ENCODE measurements around the gene SELE. TPM values are rescaled to one million over a fixed set of nuclear protein-coding genes. Genes with fewer than 3 reads are reported as not detected.

Gene SELE
- total RNA-seq, 2 experiments from 2014 or later = not detected

- no peaks in the 10 kb centered on the region for H3K79me2 ChIP-seq (ENCODE audit: insufficient read depth, low read depth, low read length)
- no TSS peak for BruUV-seq (replicated peaks)
- peak overlapping the region; percentile 71 for H3K4me2 ChIP-seq (ENCODE audit: low read length)
- H3K4me3 ChIP-seq (ENCODE audit: low read depth, low read length, poor library complexity, severe bottlenecking) = peak overlapping the region; percentile 45
- peak overlapping the region; percentile 75 for H3K27ac ChIP-seq (ENCODE audit: low read depth, low read length, poor library complexity, severe bottlenecking)
- H3K4me1 ChIP-seq (ENCODE audit: insufficient read depth, low read length, poor library complexity, severe bottlenecking) = peaks cover 64% of the 10 kb centered on the region
- H2AFZ ChIP-seq (ENCODE audit: low read length) = peak overlapping the region; percentile 90
- no peaks in the 10 kb centered on the region for H4K20me1 ChIP-seq (ENCODE audit: insufficient read depth, low read length)
- TF ChIP-seq EZH2phosphoT487 (IDR thresholded peaks at IDR 0.05; ENCODE audit: borderline replicate concordance, low read depth, low read length) = no peak
- no peak for TF ChIP-seq CTCF (conservative IDR thresholded peaks at IDR 0.05; ENCODE audit: low read length)
- no peaks in the 10 kb centered on the region; the same call in 1 of the 2 replicates for H3K36me3 ChIP-seq (ENCODE audit: insufficient read depth, low read length)
- H3K9me3 ChIP-seq (ENCODE audit: low read length) = no peaks in the 10 kb centered on the region
- POLR2A ChIA-PET = interaction anchor here (0.5 to 2.8 kb wide), 14 partner anchors 8 to 170 kb away, joined by 3 to 31 read pairs (median 8); partner anchors contain the start of gene METTL18
- intact Hi-C loops (cut with micrococcal nuclease; ENCODE audit: unreplicated experiment) = loop anchor here (5.0 kb wide), 1 partner anchor 116 kb away; a partner anchor contains a TSS
- H3K9me2 ChIP-seq (ENCODE audit: insufficient read depth, low read length) = no peaks in the 10 kb centered on the region
- CTCF ChIA-PET (ENCODE audit: unreplicated experiment) = interaction anchor here (1.0 to 1.4 kb wide), 3 partner anchors 13 to 21 kb away, joined by 3 to 5 read pairs (median 3); no protein-coding TSS in a partner anchor
- DNase-seq (ENCODE audit: low spot score) = peak; percentile 19
Observed at GRCh38 chr1:169681140-169681539, 52.7 kb downstream of the SELE start.

- H3K9me2 ChIP-seq (ENCODE audit: insufficient read depth, low read length) = no peaks in the 10 kb centered on the region
- ChIA-PET POLR2A (interaction anchor here (0.6 to 2.8 kb wide), 12 partner anchors 9 to 116 kb away, joined by 3 to 31 read pairs (median 9); partner anchors contain the start of gene METTL18), CTCF (ENCODE audit: unreplicated experiment) (interaction anchor here (1.0 to 1.4 kb wide), 2 partner anchors 13 to 14 kb away, joined by 3 read pairs; no protein-coding TSS in a partner anchor)
- intact Hi-C loops (cut with micrococcal nuclease; ENCODE audit: unreplicated experiment) = loop anchor here (5.0 kb wide), 1 partner anchor 117 kb away; a partner anchor contains a TSS
- H3K36me3 ChIP-seq (ENCODE audit: insufficient read depth, low read length) = no peaks in the 10 kb centered on the region; the same call in 1 of the 2 replicates
- no peaks in the 10 kb centered on the region for H3K9me3 ChIP-seq (ENCODE audit: low read length)
- H3K4me3 ChIP-seq (ENCODE audit: low read depth, low read length, poor library complexity, severe bottlenecking) = peak overlapping the region; percentile 45
- H3K27ac ChIP-seq (ENCODE audit: low read depth, low read length, poor library complexity, severe bottlenecking) = peak overlapping the region; percentile 75
- no peaks in the 10 kb centered on the region for H3K79me2 ChIP-seq (ENCODE audit: insufficient read depth, low read depth, low read length)
- peak overlapping the region; percentile 71 for H3K4me2 ChIP-seq (ENCODE audit: low read length)
- DNase-seq (ENCODE audit: low spot score) = peak; percentile 67
- BruUV-seq (replicated peaks) = no TSS peak
- H2AFZ ChIP-seq (ENCODE audit: low read length) = peak overlapping the region; percentile 90
- TF ChIP-seq CTCF (conservative IDR thresholded peaks at IDR 0.05; ENCODE audit: low read length) = no peak
- no peak for TF ChIP-seq EZH2phosphoT487 (IDR thresholded peaks at IDR 0.05; ENCODE audit: borderline replicate concordance, low read depth, low read length)
- peaks cover 68% of the 10 kb centered on the region for H3K4me1 ChIP-seq (ENCODE audit: insufficient read depth, low read length, poor library complexity, severe bottlenecking)
- no peaks in the 10 kb centered on the region for H4K20me1 ChIP-seq (ENCODE audit: insufficient read depth, low read length)
Observed at GRCh38 chr1:169680377-169681019, 53.4 kb downstream of the SELE start.
